Right lung (tissue), 10 donors: ENCODE results near the gene ZDHHC1. TPM values are rescaled to one million over a fixed set of nuclear protein-coding genes. Genes with fewer than 3 reads are reported as not detected.

Experiments
- DNase-seq, 2 donors: peaks; one replicate each; pipeline ENCODE4 v3.0.0-alpha.2; 2013
- long read RNA-seq, 8 donors: transcript quantifications; one replicate each; lab custom pipeline, GENCODE V29; 2026
- polyA plus RNA-seq, 5 donors: library from polyadenylated mRNA; unstranded; fragments of 120-200 nt; gene quantifications; one replicate each; pipeline versions ENCODE4 v1.2.1 to v1.2.3, GENCODE V29; 2013; ENCODE audit warnings: inconsistent platforms in 1 of 5, low replicate concordance in 1 of 5; ENCODE audit not compliant: insufficient read length in 5 of 5, insufficient read depth in 1 of 5

The ZDHHC1 gene, protein sequence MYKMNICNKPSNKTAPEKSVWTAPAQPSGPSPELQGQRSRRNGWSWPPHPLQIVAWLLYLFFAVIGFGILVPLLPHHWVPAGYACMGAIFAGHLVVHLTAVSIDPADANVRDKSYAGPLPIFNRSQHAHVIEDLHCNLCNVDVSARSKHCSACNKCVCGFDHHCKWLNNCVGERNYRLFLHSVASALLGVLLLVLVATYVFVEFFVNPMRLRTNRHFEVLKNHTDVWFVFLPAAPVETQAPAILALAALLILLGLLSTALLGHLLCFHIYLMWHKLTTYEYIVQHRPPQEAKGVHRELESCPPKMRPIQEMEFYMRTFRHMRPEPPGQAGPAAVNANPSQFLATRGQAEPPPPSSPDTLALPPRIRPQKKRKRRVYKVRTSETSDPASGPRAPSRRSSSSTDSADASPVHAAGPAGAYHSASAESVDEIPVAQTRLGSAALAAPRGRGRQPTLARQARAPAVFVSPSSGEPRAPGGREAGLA
- polyA plus RNA-seq, result 10 to 100 TPM; 14.7 to 28.3 (median 20.0) TPM
- long read RNA-seq, donor 1, transcript ZDHHC1-204 (5 exons, 1,189 nt), result major isoform, 6 of 11 reads
- long read RNA-seq, donor 1, partial matches to known transcripts, result 0 of 11 reads
- long read RNA-seq, donor 1, other reads (novel, unspliced or antisense), result 0 of 11 reads
- long read RNA-seq, donor 2, partial matches to known transcripts, result 0 of 5 reads
- long read RNA-seq, donor 2, other reads (novel, unspliced or antisense), result 0 of 5 reads
- long read RNA-seq, donor 3, partial matches to known transcripts, result 0 of 7 reads
- long read RNA-seq, donor 3, other reads (novel, unspliced or antisense), result 0 of 7 reads
- long read RNA-seq, donor 4, partial matches to known transcripts, result 0 of 2 reads
- long read RNA-seq, donor 4, other reads (novel, unspliced or antisense), result 0 of 2 reads
- long read RNA-seq, donor 5, partial matches to known transcripts, result 0 of 2 reads
- long read RNA-seq, donor 5, other reads (novel, unspliced or antisense), result 0 of 2 reads
- long read RNA-seq, donor 6, partial matches to known transcripts, result 8 of 11 reads
- long read RNA-seq, donor 6, other reads (novel, unspliced or antisense), result 0 of 11 reads
- long read RNA-seq, donor 7, partial matches to known transcripts, result 0 of 4 reads
- long read RNA-seq, donor 7, other reads (novel, unspliced or antisense), result 0 of 4 reads
- long read RNA-seq, donor 8, partial matches to known transcripts, result 0 of 2 reads
- long read RNA-seq, donor 8, other reads (novel, unspliced or antisense), result 0 of 2 reads

- DNase-seq, result peak in 1 of 2 donors; percentile 79
These were observed at the start of gene ZDHHC1 for GRCh38 chr16:67415872-67416793. Gene ZDHHC1, minus strand, starts transcription at chr16:67416477. Its CDS starts 8,702 bp downstream, at chr16:67407775.

- no peak for DNase-seq
These were observed 48.3 kb upstream of the ZDHHC1 start for GRCh38 chr16:67464565-67464964.

- no peak for DNase-seq
These were observed 47.4 kb upstream of the ZDHHC1 start for GRCh38 chr16:67463691-67464090.

- DNase-seq, result no peak
These were observed 46.8 kb upstream of the ZDHHC1 start for GRCh38 chr16:67463059-67463458.

GRCh38 chr16:67462279-67462655 lies 46.0 kb upstream of the ZDHHC1 start:
- no peak for DNase-seq

- DNase-seq, result no peak
These were observed 45.5 kb upstream of the ZDHHC1 start for GRCh38 chr16:67461600-67462278.

GRCh38 chr16:67460961-67461360 lies 44.7 kb upstream of the ZDHHC1 start:
- DNase-seq, result no peak

DNA sequence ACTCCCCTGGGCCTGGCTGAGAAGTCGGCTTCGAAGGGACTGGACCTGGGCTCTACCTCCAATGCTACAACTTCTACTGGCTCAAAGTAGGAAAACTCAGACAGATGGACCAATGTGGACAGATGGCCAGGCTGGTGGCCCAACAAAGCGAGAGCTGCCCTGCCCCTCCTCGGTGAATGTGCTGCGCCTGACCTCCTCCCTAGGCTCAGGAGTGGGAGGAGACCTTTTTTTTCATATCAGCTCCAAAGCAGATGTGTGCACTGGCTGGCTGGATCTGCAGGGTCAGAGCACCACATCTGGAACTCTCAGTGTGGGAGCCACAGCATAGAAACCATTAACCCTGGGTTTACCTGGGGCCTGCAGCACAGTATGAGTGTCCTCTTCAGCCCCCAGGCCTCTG lies 43.9 kb upstream of the ZDHHC1 start:
- no peak for DNase-seq

DNA sequence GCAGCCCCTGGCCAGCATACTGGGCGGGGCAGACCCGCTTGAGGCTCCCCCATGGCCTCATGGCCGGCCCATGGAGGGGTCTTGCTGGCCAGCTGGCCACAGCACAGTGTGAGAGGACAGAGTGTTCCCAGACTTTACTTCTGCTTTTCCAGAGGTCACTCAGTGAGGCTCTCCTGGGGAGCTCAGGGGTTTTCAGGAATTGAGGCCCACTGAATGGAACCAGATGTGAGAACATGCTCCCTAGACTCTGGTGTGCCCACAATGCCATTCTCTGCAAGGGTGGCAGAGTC lies 43.5 kb upstream of the ZDHHC1 start:
- DNase-seq, result no peak

DNA sequence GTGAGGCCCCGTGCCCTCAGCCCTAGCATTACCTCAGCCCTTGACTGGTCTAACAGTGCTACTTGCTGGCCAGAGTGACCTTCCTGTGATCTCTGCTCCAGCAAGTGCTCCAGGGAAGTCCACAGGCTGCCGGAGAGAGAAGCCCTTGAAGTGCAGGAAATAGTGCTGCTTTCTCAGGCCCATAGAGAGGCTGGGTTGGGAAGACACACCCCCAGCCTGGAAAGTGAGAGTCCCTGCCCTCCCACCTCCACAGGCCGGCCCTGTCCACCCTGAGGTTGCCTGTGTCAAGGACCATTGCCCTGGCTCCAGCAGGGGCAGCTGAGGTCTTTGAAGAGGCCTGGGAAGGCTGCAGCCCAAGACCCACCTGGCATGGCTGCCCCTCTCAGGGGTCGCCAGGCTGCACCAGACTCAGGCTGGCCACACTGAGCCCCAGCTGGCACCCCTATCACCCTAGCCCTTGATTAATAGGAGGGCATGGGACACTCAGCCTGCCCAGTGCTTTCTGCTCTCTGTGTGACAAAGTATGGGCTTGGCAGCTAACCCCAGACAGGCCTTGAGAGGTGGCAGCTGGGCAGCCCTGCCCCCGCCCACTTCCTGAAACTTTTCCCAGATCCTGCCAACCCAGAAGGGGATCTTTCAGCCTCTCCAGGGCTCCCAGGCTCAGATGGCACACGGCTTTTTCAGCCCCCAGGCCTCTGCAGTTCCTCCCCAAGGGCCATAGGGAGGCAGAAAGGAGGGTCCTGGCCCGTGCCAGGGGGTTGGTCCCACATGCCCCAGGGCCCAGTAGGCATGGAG lies 43.0 kb upstream of the ZDHHC1 start:
- DNase-seq, result no peak

- no peak for DNase-seq
These were observed 41.9 kb upstream of the ZDHHC1 start for GRCh38 chr16:67458121-67458641.

DNA sequence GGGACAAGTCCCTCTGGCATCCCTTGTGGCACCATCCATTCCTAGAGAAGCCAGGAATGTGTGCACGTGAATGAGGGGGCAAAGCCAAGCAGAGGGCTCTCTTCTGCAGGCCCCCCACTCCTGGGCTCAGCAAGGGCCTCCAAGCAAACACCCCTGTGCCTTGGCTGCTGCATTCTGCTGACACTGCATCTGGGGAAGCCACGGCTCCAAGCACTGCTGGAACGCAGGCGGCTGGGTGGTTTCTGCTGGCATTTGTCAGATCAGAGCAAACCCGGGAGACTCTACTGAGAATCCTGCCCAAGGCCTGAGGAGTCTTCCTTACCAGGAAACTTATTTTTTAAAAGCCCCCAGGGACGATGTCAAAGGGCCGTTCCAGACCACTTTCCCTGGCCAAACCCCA lies 41.3 kb upstream of the ZDHHC1 start:
- no peak for DNase-seq

DNA sequence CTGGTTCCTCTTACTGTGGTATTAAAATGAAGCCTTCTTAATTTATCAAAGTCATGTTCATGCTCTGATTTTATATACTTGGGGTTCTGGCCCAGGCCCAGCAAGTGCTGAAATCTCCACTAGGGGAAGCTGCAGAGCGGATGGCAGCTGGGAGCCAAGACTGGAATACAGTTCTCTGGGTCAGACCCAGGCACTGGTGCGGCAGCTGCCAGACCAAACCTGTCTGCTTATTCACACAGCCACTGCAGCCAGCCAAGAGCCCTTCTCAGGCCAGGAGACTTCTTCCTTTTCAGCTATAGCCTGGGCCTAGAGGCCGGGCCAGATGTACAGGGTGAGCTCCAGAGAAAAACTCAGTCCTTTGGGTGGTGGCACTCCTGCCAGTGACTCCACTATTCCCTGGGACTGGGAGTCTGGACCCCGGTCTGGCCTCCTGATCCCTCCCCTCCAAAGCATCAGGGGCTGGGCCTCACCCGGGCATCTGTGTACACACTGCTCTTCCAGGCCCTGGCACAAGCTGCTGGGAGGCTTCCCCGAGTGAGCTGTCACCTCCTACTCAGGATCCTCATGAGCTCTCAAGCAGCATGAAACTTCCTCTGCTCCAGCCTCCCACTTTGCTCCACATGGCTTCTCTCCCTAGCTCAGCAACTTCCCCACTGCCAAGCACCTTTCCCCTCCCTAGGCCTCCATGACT lies 40.3 kb upstream of the ZDHHC1 start:
- no peak for DNase-seq

- DNase-seq, result no peak
These were observed 38.6 kb upstream of the ZDHHC1 start for GRCh38 chr16:67454852-67455251.

DNA sequence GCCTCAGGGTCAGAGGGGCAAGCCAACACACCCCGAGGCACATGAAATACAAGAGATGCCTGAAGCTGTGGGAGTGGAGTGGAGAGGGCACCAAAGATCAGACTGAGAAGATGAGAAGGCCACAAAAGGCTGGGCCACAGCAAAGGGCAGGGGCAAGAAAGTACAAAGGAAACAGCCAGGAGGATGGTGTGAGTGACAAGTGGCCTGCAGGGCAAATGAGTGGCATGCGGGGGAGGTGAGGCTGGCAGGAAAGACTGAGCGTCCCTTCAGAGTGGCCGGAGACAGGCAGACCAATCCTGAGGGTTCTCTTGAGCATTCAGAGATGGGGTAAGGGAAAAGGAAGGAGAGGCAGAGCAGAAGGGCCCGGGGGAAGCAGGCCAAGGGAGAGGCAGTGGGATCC lies 37.8 kb upstream of the ZDHHC1 start:
- no peak for DNase-seq

DNA sequence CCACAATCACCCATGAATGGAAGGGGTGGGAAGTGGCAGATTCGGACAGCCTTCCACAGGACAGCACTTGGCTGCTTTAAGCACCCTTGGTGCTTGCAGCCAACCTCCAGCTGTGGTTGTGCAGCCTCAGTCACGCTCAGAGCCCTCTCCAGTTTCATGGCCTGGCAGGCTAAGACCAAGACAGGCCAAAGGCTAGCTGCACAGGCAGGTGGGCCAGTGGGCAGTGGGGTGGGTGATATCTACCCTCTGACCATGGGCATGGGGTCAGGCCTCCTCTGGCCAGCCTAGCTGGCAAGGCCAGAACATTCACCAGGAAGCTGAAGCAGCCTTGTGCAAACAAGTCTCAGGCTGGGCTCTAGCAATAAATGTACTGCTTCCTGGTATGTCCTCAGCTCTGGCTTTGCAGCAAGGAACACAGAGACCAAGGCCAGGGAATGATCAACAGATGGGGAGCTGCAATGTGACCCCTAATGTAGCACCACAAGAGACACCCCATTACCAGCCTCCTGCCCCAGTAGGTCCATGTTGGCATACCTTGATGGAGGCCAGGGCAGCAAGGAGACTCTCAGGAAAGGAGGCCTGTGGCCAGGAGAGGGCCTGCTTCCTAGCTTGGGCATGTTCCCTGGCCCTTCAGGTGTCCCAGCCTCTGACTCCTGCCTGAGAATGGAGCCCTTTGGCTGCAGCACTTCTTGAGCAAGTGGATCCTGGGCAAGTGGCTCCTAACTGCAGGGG lies 35.6 kb upstream of the ZDHHC1 start:
- no peak for DNase-seq

- DNase-seq, result no peak
These were observed 34.9 kb upstream of the ZDHHC1 start for GRCh38 chr16:67451061-67451703.

DNA sequence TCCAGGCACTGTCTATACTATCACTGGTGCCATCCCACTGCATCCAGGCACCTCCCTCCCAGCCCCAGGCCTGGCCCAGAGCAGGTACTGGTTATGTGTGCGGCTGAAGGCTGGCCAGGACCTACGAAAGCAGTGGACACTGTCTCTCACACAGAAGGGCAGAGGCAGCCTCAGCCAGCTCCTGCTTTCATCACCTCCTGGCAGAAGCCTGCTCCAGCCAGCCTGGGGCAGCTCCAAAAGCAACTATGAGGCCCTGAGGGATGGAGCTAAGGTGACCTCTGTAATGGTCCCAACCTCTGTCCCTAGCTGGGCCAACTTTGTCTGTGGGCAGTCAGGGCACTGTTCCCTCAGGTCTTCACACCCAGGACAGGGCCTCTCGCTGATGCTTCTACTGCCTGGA lies 33.5 kb upstream of the ZDHHC1 start:
- DNase-seq, result no peak
